ENCODE data around the gene ETV1. TPM values are rescaled to one million over a fixed set of nuclear protein-coding genes. Genes with fewer than 3 reads are reported as not detected.
A peak's percentile ranks its signal among the peaks of the same experiment; 100 is the strongest.

The ETV1 gene
- total RNA-seq, 1 experiment from 2014 or later = 23.3 TPM

GRCh38 chr7:13878154-13878553 lies 111.3 kb downstream of the ETV1 start:
- RAD21 ChIA-PET (ENCODE audit: low non-redundant PET in 1 of 2, low total read pairs in 2 of 2, uncharacterized antibody in 2 of 2, unreplicated experiment in 2 of 2) = interaction anchor here in 1 of 2 experiments (0.6 kb wide), 1 partner anchor 163 kb away, joined by 4 read pairs; no protein-coding TSS in a partner anchor
- intact Hi-C loops (cut with micrococcal nuclease) = no loop called here

More at GRCh38 chr7:13878154-13878553, 111.3 kb downstream of the ETV1 start:
- DNase-seq (ENCODE audit: low read depth, low spot score) (no peak), ATAC-seq (no peak)
- H3K9me2 ChIP-seq (ENCODE audit: insufficient read depth) = no peaks in the 10 kb centered on the region
- BruUV-seq (replicated peaks) = no TSS peak
- TF ChIP-seq EZH2 (IDR thresholded peaks at IDR 0.05) (no peak), ZNF274 (IDR thresholded peaks at IDR 0.05; ENCODE audit: low read depth, low read length) (no peak), CEBPB (IDR thresholded peaks at IDR 0.05; ENCODE audit: low read depth) (no peak), EGR1 (IDR thresholded peaks at IDR 0.05; ENCODE audit: low read depth) (no peak), POLR2A (IDR thresholded peaks at IDR 0.05; ENCODE audit: borderline replicate concordance, extremely low read depth, insufficient read depth, insufficient read length) (no peak), POLR2AphosphoS5 (IDR thresholded peaks at IDR 0.05; ENCODE audit: low read depth, low read length) (no peak), RAD21 (IDR thresholded peaks at IDR 0.05; ENCODE audit: low read depth) (no peak), REST (IDR thresholded peaks at IDR 0.05; ENCODE audit: low read depth) (no peak), JUND (IDR thresholded peaks at IDR 0.05) (no peak), FOSL1 (IDR thresholded peaks at IDR 0.05; ENCODE audit: low read depth) (no peak), MAX (IDR thresholded peaks at IDR 0.05) (no peak), ATF3 (IDR thresholded peaks at IDR 0.05) (no peak)
- CTCF ChIA-PET = no interaction called here
- peaks cover 10 to 22% of the 10 kb centered on the region in 2 experiments for H3K4me1 ChIP-seq (ENCODE audit: control insufficient read depth in 1 of 2, insufficient read depth in 2 of 2, low read length in 2 of 2)
- H3K27ac ChIP-seq (ENCODE audit: low read depth, low read length) = no peak overlapping the region
- no peaks in the 10 kb centered on the region for H3K27me3 ChIP-seq (ENCODE audit: insufficient read depth, low read length)
- no peaks in the 10 kb centered on the region for H3K9me3 ChIP-seq (ENCODE audit: control insufficient read depth in 1 of 2, insufficient read depth in 1 of 2, low read depth in 1 of 2, low read length in 2 of 2)
- H3K79me2 ChIP-seq (ENCODE audit: insufficient read depth, low read length) = no peaks in the 10 kb centered on the region
- H3K9ac ChIP-seq (ENCODE audit: low read length) = no peak overlapping the region
- no peaks in the 10 kb centered on the region for H4K20me1 ChIP-seq (ENCODE audit: insufficient read depth)
- H3K4me3 ChIP-seq (replicated peaks in 1 of 2; ENCODE audit: low read depth in 1 of 2, low read length in 2 of 2) = no peak overlapping the region
- no peaks in the 10 kb centered on the region for H3K36me3 ChIP-seq (ENCODE audit: control insufficient read depth in 1 of 2, insufficient read depth in 2 of 2, low read length in 2 of 2)
- no peak overlapping the region for H3K4me2 ChIP-seq (ENCODE audit: low read length)
- POLR2A ChIA-PET = no interaction called here
- peak overlapping the region; percentile 58 for H2AFZ ChIP-seq (ENCODE audit: low read depth, low read length, poor library complexity, severe bottlenecking)
